ENCODE results near the gene TCF3.
"Not testable (repeated sequence)": the region's sequence is repeated elsewhere in the genome, so short reads cannot be mapped to it uniquely, and the experiment has no call there.

TCF3 gene

DNA sequence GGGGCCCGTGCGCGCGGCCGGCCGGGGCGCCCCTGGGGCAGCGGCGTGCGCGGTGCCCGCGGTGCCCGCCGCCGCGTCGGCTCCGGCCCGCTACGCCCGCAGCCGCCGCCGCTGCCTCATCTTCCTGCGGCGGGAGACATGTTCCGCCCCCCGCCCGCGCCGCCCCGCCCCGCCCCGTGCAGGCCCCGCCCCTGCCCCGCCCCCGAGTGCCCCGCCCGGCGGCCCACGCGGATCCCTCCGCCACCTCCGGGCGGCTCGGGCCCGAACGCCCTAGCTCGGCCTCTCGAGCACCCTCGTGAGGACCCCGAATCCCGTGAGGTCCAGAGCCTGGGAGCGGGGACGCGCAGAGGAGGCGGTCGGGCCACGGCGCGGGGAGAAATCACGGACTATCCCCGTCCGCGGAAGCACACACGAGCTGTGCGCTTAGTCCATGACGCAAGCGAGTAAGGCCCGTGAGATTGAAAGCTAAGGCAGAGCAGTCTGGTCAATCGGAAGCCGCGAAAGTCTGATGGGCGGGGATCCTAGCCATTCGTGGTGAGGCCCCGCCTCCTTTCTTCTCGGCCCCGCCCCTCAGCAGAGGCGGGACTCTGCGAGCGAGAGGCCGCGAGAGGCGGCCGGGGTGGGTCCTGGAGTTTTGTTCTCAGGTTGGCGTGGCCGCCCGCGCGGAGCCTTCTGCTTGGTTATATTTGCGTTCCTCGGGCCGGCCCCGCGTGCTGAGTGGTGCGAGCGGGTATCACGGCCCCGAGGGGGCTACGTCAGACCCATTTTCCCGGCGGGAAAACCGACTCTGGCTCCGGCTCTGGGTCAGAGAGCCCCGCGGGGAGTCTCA, at the start of gene TCF3:
TCF3 (minus strand) TSS at position 145 of the 829 bp plus-strand sequence. CDS start 2,367 bp downstream, outside the sequence.
- H3K27ac ChIP-seq (ENCODE audit: low read depth, low read length): peak within 1 kb of the TSS; percentile 95
- H3K9ac ChIP-seq (ENCODE audit: low read length in 5 of 5): peak within 1 kb of the TSS in 4 of 5 donors; percentile 70 to 99 (median 98)
- H3K9me3 ChIP-seq (ENCODE audit: control insufficient read depth in 5 of 5, low read length in 5 of 5): no peaks in the 10 kb centered on the region
- H3K36me3 ChIP-seq (ENCODE audit: control insufficient read depth in 5 of 5, insufficient read depth in 5 of 5, low read length in 5 of 5): peaks cover 0 to 18% (median 4%) of the 10 kb centered on the region in 5 donors
- H3K4me1 ChIP-seq (ENCODE audit: control insufficient read depth in 5 of 5, insufficient read depth in 5 of 5, low read length in 5 of 5): peaks cover 1 to 18% (median 15%) of the 10 kb centered on the region in 5 donors
- peaks cover 0 to 2% (median 0%) of the 10 kb centered on the region in 5 donors for H3K27me3 ChIP-seq (ENCODE audit: control insufficient read depth in 5 of 5, insufficient read depth in 4 of 5, low read length in 5 of 5)
- H3K4me3 ChIP-seq (ENCODE audit: low read depth in 1 of 5, low read length in 5 of 5): peak within 1 kb of the TSS; percentile 50 to 82 (median 71)

DNA sequence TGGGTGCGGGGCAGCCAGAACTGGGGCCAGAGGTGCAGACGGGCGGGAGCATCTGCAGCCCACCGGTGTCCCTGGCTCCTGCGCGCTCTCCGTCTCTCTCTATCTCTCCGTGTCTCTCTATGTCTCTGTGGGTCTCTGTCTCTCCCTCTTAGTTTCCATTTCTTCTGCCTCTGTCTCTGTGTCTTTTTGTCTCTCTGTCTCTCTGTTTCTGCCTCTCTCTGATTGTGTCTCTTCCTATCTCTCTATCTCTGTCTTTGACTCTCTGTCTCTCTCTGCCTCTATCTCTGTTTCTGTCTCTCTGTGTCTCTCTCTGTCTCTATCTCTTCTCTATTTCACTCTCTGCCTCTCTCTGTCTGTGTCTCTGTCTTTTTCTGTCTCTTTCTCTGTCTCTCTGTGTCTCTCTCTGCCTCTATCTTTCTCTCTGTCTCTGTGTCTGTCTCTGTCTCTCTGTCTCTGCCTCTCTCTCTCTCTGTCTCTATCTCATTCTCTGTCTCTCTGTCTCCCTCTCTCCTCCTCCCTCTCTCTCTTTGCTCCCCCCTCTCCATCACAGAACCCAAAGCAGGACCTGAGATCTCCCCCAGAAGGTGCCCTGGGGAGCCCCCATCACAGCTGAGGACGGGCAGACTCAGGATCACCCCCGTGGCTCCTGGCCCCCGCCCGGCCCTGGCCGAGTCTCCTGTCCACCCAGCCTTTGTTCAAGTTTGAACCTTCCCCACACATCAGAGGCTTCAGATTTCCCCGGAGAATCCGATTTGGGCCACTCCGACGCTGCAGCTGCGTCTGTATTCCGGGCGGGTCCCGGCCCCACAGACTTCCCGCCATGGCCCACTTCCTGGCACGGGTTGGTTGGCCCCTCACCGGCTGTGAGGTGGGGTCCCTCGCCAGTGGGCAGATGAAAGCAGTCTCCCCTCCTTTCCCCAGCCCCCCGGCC, 48.6 kb upstream of the TCF3 start:
- no peak overlapping the region for H3K27ac ChIP-seq (ENCODE audit: low read depth, low read length)
- peaks cover 22 to 41% (median 29%) of the 10 kb centered on the region in 5 donors for H3K27me3 ChIP-seq (ENCODE audit: control insufficient read depth in 5 of 5, insufficient read depth in 4 of 5, low read length in 5 of 5)
- no peaks in the 10 kb centered on the region for H3K36me3 ChIP-seq (ENCODE audit: control insufficient read depth in 5 of 5, insufficient read depth in 5 of 5, low read length in 5 of 5)
- H3K4me1 ChIP-seq (ENCODE audit: control insufficient read depth in 5 of 5, insufficient read depth in 5 of 5, low read length in 5 of 5): no peaks in the 10 kb centered on the region
- H3K9ac ChIP-seq (ENCODE audit: low read length in 5 of 5): no peak overlapping the region
- H3K4me3 ChIP-seq (ENCODE audit: low read depth in 1 of 5, low read length in 5 of 5): no peak overlapping the region
- peaks cover 0 to 10% (median 6%) of the 10 kb centered on the region in 5 donors for H3K9me3 ChIP-seq (ENCODE audit: control insufficient read depth in 5 of 5, low read length in 5 of 5)

DNA sequence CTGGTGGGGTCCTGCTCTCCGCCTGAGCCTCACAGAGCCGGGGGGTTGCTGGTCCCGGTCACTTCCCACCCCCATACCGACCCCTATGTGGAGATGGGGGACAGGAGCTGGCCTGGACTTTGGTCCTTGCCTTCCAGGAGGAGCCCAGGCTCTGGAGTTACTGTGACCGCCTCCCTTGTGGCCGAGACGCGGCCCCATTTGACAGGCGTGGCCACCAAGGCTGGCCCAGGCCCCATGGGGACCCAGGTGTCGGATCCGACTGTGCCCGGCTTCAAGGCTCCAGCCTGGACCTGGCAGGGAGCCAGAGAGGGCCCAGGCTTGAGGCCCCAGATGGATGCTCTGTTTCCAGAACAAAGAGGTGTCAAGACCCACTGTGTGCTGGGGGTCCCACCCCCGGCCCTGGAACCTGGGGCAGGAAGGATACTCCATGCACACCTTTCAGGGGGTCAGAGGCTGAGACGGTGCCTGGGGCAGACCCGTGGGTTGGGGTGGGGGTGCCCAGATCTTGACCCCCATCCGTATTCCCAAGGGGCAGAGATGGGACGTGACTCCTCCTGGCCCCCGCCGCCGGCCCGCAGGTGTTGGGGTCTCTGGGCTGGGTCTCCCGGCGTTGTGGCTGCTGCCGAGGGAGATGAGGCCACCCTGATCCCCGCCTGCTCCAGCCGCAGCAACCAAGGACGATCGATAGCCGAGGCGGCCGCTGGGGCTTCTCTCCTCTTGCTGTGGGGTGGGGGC, 47.8 kb upstream of the TCF3 start:
- Histone ChIP-seq H3K9me3 (ENCODE audit: control insufficient read depth in 5 of 5, low read length in 5 of 5) (peaks cover 0 to 9% (median 7%) of the 10 kb centered on the region in 5 donors), H3K9ac (ENCODE audit: low read length in 5 of 5) (no peak overlapping the region), H3K27ac (ENCODE audit: low read depth, low read length) (no peak overlapping the region), H3K4me1 (ENCODE audit: control insufficient read depth in 5 of 5, insufficient read depth in 5 of 5, low read length in 5 of 5) (no peaks in the 10 kb centered on the region), H3K27me3 (ENCODE audit: control insufficient read depth in 5 of 5, insufficient read depth in 4 of 5, low read length in 5 of 5) (peaks cover 22 to 38% (median 26%) of the 10 kb centered on the region in 5 donors), H3K4me3 (ENCODE audit: low read depth in 1 of 5, low read length in 5 of 5) (no peak overlapping the region), H3K36me3 (ENCODE audit: control insufficient read depth in 5 of 5, insufficient read depth in 5 of 5, low read length in 5 of 5) (no peaks in the 10 kb centered on the region)

DNA sequence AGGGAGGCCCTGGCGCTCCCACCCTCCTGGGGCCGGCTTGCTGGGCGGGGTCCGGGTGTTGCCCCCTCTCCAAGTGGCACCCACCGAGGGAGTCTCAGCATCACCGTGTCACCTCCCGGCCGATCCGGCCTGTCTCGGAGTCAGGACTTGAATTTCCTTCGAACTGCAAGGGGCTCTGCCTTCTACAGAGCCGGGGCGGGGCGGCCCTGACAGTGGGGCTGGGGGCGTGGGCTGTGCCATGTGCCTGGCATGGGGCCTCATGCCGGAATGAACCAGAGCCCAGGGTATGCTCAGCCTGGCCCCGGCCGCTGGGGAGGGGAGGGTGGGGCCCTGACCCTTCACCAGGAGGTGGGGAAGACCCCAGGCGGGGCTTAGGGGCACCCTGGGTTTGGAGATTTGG, 47.0 kb upstream of the TCF3 start:
- no peak overlapping the region for H3K4me3 ChIP-seq (ENCODE audit: low read depth in 1 of 5, low read length in 5 of 5)
- H3K27me3 ChIP-seq (ENCODE audit: control insufficient read depth in 5 of 5, insufficient read depth in 4 of 5, low read length in 5 of 5): peaks cover 21 to 34% (median 25%) of the 10 kb centered on the region in 5 donors
- peaks cover 0 to 11% (median 11%) of the 10 kb centered on the region in 5 donors for H3K9me3 ChIP-seq (ENCODE audit: control insufficient read depth in 5 of 5, low read length in 5 of 5)
- H3K9ac ChIP-seq (ENCODE audit: low read length in 5 of 5): no peak overlapping the region
- H3K36me3 ChIP-seq (ENCODE audit: control insufficient read depth in 5 of 5, insufficient read depth in 5 of 5, low read length in 5 of 5): no peaks in the 10 kb centered on the region
- H3K27ac ChIP-seq (ENCODE audit: low read depth, low read length): no peak overlapping the region
- H3K4me1 ChIP-seq (ENCODE audit: control insufficient read depth in 5 of 5, insufficient read depth in 5 of 5, low read length in 5 of 5): no peaks in the 10 kb centered on the region

DNA sequence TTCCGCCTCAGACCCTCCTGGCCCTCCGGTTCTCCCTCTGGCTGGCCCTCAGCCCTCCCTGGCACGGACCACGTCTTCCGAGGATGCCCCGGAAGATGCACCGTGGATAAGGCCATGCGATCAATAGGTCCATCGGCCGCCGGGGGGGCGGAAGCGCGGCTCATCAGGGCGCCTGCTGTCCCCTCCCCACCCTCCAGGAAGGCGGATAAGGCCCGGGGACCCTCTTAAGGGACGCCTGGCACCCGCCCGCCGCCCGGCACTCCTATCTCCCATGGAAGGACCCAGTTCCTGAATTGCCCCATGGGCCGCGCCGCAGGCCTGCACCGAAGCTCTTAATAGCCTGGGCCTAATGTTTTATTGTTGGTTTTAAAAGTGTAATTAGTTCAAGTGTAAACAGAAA, 46.2 kb upstream of the TCF3 start:
- Histone ChIP-seq H3K4me1 (ENCODE audit: control insufficient read depth in 5 of 5, insufficient read depth in 5 of 5, low read length in 5 of 5) (no peaks in the 10 kb centered on the region), H3K27me3 (ENCODE audit: control insufficient read depth in 5 of 5, insufficient read depth in 4 of 5, low read length in 5 of 5) (peaks cover 19 to 38% (median 27%) of the 10 kb centered on the region in 5 donors)

DNA sequence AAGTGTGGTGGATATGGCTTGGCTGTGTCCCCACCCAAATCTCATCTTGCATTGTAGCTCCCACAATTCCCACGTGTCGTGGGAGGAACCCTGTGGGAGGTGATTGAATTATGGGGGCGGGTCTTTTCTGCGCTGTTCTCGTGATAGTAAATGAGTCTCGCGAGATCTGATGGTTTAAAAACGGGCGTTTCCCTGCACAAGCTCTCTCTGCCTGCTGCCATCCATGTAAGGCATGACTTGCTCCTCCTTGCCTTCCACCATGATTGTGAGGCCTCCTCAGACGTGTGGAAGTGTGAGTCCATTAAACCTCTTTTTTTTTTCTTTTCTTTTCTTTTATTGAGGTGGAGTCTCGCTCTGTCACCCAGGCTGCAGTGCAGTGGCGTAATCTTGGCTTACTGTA, 43.1 kb upstream of the TCF3 start:
- not testable (repeated sequence) for H3K36me3 ChIP-seq (ENCODE audit: control insufficient read depth in 5 of 5, insufficient read depth in 5 of 5, low read length in 5 of 5); H3K4me1 ChIP-seq (ENCODE audit: control insufficient read depth in 5 of 5, insufficient read depth in 5 of 5, low read length in 5 of 5); H3K4me3 ChIP-seq (ENCODE audit: low read depth in 1 of 5, low read length in 5 of 5); H3K9ac ChIP-seq (ENCODE audit: low read length in 5 of 5); H3K27ac ChIP-seq (ENCODE audit: low read depth, low read length)
- Histone ChIP-seq H3K27me3 (ENCODE audit: control insufficient read depth in 5 of 5, insufficient read depth in 4 of 5, low read length in 5 of 5) (peaks cover 25 to 51% (median 32%) of the 10 kb centered on the region in 5 donors), H3K9me3 (ENCODE audit: control insufficient read depth in 5 of 5, low read length in 5 of 5) (peaks cover 0 to 13% (median 11%) of the 10 kb centered on the region in 5 donors)

More for the DNA sequence above, 46.2 kb upstream of the TCF3 start:
- no peak overlapping the region for H3K27ac ChIP-seq (ENCODE audit: low read depth, low read length)
- H3K9me3 ChIP-seq (ENCODE audit: control insufficient read depth in 5 of 5, low read length in 5 of 5): peaks cover 0 to 13% (median 11%) of the 10 kb centered on the region in 5 donors
- no peak overlapping the region for H3K9ac ChIP-seq (ENCODE audit: low read length in 5 of 5)
- H3K4me3 ChIP-seq (ENCODE audit: low read depth in 1 of 5, low read length in 5 of 5): no peak overlapping the region
- no peaks in the 10 kb centered on the region for H3K36me3 ChIP-seq (ENCODE audit: control insufficient read depth in 5 of 5, insufficient read depth in 5 of 5, low read length in 5 of 5)

DNA sequence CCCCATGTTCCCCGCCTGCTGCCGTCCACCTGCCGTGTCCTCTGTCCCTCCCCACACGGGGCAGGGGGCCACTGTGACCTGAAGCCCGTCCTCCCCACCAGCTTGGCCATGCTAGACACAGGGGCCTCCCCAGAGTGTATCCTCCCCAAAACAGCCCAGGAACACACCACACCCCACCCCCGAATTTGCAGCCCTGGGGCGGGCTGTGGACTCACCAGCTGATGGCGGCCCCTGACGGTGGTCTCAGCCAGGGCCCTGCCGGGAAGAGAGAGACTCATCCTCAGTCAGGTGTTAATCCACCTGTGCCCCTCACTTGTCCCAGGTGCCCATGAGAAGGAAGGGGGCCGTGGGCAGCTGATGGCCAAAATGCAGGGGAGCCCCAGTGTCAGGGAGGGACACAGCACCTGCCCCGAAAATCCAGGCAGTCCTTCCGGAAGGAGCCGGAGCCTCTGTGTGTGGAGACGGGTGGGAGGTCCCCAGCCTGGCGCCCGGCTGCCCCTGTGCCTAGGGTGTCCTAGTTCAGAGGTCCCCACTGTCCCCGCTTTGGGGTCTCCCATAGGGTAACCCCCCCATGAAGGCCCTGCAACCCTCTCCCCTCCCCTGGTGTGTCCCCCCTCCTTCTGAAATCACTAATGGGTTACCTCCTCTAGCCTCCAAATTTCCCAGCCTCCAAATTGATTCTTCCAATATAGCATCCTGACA, 39.3 kb upstream of the TCF3 start:
- Histone ChIP-seq H3K4me3 (ENCODE audit: low read depth in 1 of 5, low read length in 5 of 5) (no peak overlapping the region), H3K27ac (ENCODE audit: low read depth, low read length) (no peak overlapping the region), H3K9me3 (ENCODE audit: control insufficient read depth in 5 of 5, low read length in 5 of 5) (peaks cover 0 to 13% (median 11%) of the 10 kb centered on the region in 5 donors), H3K4me1 (ENCODE audit: control insufficient read depth in 5 of 5, insufficient read depth in 5 of 5, low read length in 5 of 5) (peaks cover 0 to 4% (median 3%) of the 10 kb centered on the region in 5 donors), H3K9ac (ENCODE audit: low read length in 5 of 5) (no peak overlapping the region), H3K27me3 (ENCODE audit: control insufficient read depth in 5 of 5, insufficient read depth in 4 of 5, low read length in 5 of 5) (peaks cover 26 to 40% (median 33%) of the 10 kb centered on the region in 5 donors), H3K36me3 (ENCODE audit: control insufficient read depth in 5 of 5, insufficient read depth in 5 of 5, low read length in 5 of 5) (no peaks in the 10 kb centered on the region)

DNA sequence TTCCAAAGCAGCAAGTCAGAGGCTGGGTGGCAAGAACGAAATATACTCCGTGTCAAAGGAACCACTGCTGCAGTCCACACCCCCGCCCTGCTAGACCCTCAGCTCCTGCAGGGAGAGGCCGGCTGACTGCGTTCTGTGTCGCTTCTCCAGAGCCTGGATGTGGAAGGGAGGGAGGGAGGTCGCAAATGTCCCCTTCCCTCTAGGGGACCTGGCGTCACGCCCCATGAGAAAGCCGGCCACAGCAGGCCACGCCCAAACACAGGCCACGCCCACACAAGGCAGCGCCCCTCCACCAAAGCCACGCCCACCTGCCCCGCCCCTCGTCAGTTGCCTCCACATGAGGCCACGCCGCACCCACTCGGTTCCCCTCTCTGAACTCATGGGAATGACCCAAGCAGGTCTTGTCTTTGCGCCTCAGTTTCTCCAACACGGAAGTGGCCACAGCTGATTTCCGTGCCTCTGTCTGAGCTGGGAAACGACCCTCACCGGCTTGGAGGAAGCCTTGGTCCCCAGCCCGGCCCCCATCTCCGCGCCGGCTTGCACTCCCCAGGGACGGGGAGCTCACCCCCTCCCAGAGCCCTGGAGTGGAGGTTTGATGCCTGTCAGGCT, 38.4 kb upstream of the TCF3 start:
- Histone ChIP-seq H3K36me3 (ENCODE audit: control insufficient read depth in 5 of 5, insufficient read depth in 5 of 5, low read length in 5 of 5) (no peaks in the 10 kb centered on the region), H3K4me1 (ENCODE audit: control insufficient read depth in 5 of 5, insufficient read depth in 5 of 5, low read length in 5 of 5) (peaks cover 0 to 4% (median 3%) of the 10 kb centered on the region in 5 donors), H3K27ac (ENCODE audit: low read depth, low read length) (no peak overlapping the region), H3K9ac (ENCODE audit: low read length in 5 of 5) (no peak overlapping the region), H3K27me3 (ENCODE audit: control insufficient read depth in 5 of 5, insufficient read depth in 4 of 5, low read length in 5 of 5) (peaks cover 26 to 45% (median 34%) of the 10 kb centered on the region in 5 donors), H3K9me3 (ENCODE audit: control insufficient read depth in 5 of 5, low read length in 5 of 5) (peaks cover 0 to 13% (median 11%) of the 10 kb centered on the region in 5 donors), H3K4me3 (ENCODE audit: low read depth in 1 of 5, low read length in 5 of 5) (no peak overlapping the region)

DNA sequence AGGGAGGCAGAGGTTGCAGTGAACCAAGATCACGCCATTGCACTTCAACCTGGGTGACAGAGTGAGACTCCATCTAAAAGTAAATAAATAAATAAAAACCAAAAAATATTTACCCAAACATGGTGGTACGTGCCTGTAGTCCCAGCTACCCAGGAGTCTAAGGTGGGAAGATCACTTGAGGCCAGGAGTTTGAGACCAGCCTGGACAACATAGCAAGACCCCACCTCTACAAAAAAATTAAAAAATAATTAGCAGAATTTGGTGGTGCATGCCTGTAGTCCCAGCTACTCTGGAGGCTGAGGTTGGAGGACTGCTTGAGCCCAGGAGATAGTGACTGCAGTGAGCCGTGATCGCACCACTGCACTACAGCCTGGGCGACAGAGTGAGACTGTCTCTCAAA, 33.4 kb upstream of the TCF3 start:
- peaks cover 28 to 42% (median 32%) of the 10 kb centered on the region in 5 donors for H3K27me3 ChIP-seq (ENCODE audit: control insufficient read depth in 5 of 5, insufficient read depth in 4 of 5, low read length in 5 of 5)
- H3K9me3 ChIP-seq (ENCODE audit: control insufficient read depth in 5 of 5, low read length in 5 of 5); H3K4me1 ChIP-seq (ENCODE audit: control insufficient read depth in 5 of 5, insufficient read depth in 5 of 5, low read length in 5 of 5); H3K36me3 ChIP-seq (ENCODE audit: control insufficient read depth in 5 of 5, insufficient read depth in 5 of 5, low read length in 5 of 5); H3K4me3 ChIP-seq (ENCODE audit: low read depth in 1 of 5, low read length in 5 of 5); H3K27ac ChIP-seq (ENCODE audit: low read depth, low read length); H3K9ac ChIP-seq (ENCODE audit: low read length in 5 of 5): not testable (repeated sequence)
